GM19025 (cell line): Measurements from ENCODE around the gene S100A5.
"Not testable (repeated sequence)": the region's sequence is repeated elsewhere in the genome, so short reads cannot be mapped to it uniquely, and the experiment has no call there.

Experiments
- ATAC-seq: cut with Tn5 transposase; IDR thresholded peaks from one replicate; pipeline ENCODE4 v1.9.1; 2021; ENCODE audit warnings: mild to moderate bottlenecking, low read depth, moderate library complexity; ENCODE audit not compliant: unreplicated experiment

The S100A5 gene

DNA sequence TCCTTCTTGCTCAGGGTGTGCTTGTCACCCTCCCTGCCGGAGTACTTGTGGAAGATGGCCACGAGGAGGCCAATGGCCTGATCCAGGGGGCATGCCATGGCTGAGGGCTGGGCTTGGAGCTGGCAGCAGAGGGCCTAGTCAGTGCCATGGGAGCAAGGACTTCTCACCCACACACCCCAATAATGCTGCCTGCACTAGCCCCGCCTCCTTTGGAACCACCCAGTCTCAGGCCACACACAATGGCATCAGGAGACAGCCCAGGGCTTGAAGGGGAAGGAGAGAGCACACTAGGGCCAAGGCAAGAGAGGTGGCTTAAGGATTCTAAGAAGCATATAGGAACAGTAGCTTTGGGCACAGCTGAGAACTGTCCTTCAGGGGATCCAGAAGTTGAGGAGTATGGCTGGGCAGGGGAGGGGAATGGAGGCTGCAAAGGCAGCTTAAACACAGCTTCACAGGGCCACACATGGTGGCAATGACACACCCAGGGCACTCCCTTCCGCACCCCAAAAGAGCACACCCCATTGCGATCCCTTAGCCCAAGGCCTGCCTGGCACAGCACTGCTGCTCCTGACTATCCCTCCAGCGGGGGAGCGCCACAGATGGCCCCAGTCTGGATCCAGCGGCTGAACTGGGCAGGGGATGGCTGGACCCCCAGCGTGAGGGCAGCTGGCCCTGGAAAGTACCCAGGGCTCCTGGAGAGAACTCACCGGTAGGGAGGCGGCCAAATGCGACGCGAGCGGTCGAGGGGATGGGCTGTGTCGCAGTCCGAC, 5.3 kb downstream of the S100A5 start, which contains the start of gene S100A6:
TSS of gene S100A6 (minus strand) at position 750 of the 770 bp plus-strand sequence. CDS start at position 98, 652 bp downstream.
- no peak for ATAC-seq

DNA sequence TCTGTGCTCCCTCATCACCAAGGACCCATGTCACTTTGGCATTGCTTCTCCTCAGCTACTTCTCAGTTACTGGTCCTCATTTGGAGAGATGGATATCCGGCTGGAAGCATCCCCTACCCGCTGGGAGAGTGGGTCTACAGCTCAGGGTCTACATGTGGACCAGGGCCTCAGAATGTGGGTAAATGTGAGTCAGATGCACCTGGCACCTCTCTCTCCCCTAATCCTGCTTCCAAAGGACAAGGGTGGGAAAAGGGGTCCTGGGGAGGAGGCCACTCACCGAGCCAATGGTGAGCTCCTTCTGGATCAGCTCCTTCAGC, 5.9 kb downstream of the S100A5 start:
- ATAC-seq: no peak

DNA sequence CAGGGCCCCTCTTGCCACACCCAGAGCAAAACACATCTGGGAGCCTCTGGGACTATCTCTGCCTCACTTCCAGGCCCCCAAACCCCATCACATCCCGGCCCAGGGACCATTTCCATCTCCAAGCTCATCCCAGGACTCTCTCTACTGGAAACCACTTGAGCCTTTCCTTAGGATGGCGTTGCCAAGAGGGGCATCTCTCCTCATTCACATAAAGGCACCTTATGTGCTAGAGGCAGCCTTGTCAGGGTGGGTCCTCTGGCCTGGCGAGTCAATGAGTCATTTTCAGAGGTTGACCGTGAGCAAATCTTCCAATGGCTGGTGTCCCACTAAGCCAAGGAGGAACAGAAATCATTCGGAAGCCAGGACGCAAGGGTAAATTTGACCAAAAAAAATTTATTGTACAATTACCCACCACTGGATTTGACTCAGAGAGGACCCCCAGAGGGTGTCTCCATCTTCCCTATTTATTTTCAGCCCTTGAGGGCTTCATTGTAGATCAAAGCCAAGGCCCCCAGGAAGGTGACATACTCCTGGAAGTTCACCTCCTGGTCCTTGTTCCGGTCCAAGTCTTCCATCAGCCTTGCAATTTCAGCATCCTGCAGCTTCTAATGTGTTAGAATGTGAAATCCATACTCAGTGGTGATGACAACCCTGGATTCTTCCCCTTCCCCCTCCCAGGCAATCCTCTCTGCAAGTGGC, 6.4 kb downstream of the S100A5 start:
- no peak for ATAC-seq

DNA sequence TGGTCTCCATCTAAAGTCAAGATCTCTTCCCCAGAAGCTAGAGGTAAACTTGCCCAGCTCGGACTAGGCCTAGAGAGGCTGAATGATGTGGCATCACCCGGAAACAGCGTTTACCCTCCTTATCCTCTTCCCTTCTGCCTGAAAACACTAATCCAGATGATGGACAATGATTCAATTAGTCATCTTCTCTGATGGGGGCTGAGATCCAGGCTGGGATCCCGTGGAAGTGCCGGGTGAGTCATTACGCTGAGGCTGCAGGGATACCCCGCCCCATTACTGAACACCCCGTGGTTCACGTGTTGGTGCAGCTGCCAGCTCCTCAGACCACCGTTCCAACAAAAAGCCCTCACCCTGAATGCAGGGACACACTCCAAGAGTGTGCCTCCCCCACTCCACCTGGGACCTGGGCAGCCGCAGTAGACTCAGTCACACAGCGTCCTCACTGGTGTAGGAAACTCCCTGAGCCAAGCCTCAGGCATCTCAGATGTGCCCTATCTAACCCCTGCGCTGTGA, 7.0 kb downstream of the S100A5 start:
- ATAC-seq: no peak

DNA sequence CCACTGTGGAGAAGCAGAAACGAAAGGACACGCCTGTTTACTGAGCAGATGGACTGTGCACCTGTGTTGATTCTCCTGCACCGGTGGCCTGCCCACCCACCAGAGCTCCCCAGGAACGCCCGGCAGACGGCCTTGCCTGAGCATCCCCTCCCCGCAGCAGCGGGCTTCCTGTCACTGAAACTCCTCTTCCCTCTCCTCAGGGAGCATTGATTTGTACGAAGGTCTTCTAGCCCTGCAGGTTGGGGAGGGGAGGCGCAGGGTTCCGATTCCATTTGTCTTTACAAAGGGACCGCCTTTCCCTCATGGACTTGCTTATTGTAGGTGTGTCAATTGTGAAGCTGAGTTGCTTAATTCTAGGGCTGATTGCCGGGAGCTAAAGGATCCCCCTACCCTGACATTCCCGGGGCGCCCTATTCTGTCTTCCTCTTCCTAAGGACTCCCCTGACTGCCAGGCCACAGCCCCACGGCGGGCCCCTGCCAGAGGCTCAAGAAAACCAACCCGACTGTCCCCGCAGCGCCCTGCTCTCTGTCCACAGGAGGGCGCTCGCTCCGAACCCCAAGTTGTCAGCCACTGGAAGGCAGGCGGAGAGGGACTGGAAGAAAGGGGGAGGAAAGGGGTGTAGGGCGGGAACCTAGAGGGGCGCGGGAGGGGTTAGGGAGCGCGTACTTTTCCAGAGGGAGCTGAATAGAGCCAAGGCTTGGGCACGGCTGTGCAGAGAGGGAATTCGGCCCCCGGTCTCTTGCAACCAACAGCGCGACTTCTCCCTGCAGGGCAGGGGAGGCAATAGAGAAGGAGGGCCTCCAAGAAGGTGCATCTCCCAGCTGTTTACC, 7.8 kb downstream of the S100A5 start:
- ATAC-seq: no peak

DNA sequence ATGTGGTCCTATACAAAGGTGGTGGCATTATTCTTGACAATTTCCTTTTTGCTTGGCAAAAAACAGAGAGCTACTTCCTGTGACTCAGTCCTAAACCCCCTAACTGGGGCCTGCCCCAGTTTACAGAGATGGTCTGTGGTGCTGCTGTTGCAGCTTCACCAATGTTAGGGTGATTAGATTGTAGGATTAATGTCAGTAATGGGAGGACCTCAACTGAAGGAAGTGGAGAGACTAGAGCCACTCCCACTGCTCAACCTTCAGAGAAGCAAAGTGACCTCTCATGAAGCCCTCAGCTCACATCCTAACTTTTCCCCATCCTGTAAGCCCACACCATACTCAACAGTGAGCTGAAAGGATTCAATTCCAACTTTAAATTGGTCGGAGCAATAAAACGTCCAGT, 8.6 kb downstream of the S100A5 start:
- no peak for ATAC-seq

DNA sequence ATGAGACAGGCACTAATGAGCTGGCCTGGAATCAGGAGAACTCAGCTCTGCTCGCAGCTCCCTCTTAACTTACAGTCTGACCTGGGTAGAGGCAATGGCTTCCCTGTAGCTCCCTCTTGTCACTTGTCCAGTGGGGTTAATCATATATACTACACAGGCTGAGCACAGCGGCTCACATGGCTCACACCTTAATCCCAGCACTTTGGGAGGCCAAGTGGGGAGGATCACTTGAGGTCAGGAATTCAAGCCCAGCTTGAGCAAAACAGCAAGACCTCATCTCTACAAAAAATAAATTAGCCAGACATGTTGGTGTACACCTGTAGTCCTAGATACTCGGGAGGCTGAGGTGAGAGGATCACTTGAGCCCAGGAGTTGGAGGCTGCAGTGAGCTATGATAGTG, 9.1 kb downstream of the S100A5 start:
- no peak for ATAC-seq

DNA sequence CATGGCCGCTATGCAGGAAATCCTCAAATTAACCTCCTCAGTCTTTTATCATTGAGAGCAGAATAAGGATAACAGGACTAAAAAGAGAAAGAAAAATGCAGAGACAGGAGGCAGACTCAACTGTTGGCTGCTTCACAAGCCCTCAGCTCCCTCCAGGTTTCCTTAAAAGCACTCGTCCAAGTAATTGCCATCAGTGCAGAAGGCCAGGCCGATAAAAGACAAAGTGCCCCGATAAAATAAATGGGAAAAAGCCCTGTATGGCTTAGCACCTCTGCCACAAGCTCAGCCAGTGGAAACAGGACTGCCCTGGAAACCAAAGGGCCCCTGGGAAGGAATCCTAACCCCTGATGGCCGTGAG, 13.1 kb downstream of the S100A5 start:
- no peak for ATAC-seq

DNA sequence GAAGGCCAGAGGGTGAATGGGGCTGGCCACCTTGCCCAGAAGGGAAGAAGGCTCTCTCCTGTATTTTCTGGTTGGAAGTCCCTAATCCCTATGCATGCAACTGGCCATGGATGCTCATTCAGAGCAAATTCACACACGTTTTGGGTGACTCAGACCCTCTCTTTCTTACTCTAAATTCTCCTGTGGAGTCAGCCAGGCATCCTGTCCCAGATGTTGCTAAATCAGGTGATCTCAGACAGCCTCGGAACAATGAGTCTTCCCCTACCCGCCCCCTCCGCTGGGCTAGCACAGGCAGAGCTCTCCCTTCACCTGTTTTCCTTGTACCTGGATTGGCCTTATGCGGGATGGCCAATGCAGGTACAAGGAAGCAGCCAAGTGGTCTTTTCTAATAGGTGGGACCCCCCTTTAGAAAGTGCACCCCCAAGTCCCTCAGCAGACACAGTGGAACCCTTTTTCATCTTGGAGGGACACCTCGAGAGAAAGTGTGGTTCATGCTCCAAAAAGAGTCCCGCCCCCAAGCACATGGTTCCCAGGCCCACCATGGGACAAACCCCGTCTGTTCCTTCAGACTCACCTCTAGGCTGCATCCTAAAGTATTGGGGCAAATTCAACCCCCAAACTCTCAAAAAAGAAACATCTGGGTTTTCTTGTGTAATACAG, 13.6 kb downstream of the S100A5 start:
- ATAC-seq: no peak

DNA sequence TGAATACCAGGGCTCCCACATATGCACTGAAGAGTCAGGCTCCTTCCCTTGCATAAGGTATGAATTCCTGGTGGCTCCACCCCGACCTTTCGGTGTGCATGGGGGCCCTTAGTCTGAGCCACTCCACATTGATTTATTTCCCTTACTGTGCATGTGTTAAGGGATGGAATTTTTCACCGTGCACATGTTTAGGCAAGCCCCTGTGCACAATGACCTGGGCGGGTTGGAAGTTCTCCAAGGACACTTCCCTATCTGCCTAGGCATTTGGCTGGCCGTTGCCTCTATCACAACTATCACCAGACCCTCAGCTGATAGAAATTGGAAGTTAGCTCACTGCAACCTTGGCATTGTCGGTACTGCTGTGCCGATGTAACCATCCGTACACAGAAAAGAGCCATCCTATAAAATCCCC, 14.6 kb downstream of the S100A5 start:
- no peak for ATAC-seq

DNA sequence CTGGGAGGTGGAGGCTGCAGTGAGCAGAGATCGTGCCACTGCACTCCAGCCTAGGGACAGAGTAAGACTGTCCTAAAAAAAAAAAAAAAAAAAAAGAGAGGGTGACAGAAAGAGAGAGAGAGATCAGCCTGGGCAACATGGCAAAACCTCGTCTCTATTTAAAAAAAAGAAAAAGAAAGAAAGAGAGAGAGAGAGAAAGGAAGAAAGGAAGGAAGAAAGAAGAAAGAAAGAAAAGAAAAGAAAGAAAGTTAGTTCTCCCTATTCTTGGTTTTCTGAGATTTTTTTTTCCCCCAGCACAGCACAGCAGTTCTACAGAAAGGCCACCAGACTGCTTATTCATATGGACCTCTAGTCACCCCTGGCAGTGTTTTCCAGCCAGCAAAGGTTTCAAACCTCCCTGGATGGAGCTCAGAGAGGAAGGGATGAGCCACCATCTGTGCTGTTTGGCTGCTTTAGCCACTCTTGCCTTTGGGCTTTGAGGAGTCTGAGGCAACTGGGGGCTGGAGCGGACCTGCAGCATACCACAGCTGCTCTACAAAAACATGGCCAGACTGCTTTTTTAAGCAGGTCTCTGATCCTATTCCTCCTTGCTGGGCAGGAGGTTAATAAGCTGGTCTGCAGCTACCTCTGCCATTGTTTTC, 15.5 kb downstream of the S100A5 start:
- no peak for ATAC-seq

DNA sequence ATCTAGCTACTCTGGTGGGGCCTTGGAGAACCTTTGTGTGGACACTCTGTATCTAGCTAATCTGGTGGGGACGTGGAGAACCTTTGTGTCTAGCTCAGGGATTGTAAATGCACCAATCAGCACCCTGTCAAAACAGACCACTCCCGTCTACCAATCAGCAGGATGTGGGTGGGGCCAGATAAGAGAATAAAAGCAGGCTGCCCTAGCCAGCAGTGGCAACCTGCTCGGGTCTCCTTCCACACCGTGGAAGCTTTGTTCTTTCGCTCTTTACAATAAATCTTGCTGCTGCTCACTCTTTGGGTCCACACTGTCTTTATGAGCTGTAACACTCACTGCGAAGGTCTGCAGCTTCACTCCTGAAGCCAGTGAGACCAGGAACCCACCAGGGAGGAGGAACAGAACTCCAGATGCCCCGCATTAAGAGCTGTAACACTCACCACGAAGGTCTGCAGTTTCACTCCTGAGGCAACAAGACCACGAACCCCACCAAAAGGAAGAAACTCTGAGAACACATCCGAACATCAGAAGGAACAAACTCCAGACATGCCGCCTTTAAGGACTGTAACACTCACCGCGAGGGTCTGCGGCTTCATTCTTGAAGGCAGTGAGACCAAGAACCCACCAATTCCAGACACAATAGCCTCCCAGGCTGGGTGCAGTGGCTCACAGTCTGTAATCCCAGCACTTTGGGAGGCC, 18.2 kb downstream of the S100A5 start:
- ATAC-seq: not testable (repeated sequence)

DNA sequence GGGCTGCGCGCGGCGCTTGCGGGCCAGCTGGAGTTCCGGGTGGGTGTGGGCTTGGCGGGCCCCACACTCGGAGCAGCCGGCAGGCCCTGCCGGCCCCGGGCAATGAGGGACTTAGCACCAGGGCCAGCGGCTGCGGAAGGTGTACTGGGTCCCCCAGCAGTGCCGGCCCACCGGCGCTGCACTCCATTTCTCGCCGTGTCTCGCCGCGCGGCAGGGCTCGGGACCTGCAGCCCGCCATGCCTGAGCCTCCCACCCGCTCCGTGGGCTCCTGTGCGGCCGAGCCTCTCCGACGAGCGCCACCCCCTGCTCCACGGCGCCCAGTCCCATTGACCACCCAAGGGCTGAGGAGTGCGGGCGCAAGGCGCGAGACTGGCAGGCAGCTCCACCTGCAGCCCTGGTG, 18.9 kb downstream of the S100A5 start:
- ATAC-seq: not testable (repeated sequence)

DNA sequence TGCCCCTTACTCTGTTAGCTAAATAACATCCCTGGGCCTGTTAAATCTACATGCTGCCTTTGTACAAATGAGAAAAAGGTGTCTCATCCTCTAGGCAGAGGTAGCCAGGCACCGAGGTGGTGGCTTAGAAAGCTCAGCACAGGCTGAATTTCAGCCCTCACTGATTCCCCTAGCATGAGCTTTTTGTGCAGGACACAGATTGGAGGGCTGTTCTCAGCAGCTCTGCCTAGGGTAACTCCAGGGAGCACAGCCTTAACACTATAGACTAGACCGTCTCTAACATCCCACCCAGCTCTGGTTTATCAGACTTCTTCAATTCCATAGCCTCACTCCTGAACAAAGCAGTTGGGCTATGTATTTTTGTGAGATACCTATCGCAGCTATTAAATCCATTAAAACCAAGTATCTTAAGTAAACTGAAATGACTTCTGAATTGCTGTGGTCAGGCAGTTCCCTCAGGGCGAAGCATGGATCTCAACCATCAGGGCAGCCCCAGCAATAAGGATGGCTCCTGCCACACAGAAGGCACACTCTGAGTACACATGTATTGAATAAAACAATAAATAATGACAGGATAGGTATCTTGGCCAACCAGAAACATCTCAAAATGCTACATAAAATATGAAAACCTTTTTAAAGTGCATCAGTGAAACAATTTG, 19.8 kb downstream of the S100A5 start:
- ATAC-seq: no peak

DNA sequence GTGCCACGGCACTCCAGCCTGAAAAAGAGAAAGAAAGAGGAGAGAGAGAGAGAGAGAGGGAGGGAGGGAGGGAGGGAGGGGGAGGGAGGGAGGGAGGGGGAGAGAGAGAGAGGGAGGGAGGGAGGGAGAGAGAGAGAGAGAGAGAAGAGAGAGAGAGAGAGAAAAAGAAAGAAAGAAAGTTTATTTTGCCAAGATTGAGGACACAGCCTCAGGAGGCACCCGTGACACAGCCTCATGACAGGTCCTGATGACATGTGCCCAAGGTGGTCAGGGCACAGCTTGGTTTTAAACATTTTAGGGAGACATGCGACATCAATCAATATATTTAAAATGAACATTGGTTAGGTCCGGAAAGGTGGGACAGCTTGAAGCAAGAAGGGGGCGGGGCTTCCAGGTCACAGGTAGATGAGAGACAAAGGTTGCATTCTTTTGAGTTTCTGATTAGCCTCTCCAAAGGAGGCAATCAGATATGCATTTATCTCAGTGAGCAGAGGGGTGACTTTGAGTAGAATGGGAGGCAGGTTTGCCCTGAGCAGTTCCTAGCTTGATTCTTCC, 20.5 kb downstream of the S100A5 start:
- not testable (repeated sequence) for ATAC-seq

DNA sequence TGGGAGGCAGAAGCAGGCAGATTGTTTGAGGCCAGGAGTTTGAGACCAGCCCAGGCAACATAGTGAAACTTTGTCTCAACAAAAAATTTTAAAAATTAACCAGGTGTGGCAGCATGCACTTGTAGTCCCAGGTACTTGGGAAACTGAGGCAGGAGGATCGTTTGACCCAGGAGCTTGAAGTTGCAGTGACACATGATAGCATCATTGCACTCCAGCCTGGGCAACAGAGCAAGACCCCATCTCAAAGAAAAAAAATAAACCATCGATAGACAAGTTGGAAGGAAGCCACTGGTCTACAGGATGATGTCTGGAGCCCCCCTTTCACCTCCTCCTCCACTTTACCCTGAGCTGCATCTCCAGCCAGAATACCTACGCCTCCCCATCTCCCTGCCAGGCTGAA, 21.5 kb downstream of the S100A5 start:
- ATAC-seq: no peak

DNA sequence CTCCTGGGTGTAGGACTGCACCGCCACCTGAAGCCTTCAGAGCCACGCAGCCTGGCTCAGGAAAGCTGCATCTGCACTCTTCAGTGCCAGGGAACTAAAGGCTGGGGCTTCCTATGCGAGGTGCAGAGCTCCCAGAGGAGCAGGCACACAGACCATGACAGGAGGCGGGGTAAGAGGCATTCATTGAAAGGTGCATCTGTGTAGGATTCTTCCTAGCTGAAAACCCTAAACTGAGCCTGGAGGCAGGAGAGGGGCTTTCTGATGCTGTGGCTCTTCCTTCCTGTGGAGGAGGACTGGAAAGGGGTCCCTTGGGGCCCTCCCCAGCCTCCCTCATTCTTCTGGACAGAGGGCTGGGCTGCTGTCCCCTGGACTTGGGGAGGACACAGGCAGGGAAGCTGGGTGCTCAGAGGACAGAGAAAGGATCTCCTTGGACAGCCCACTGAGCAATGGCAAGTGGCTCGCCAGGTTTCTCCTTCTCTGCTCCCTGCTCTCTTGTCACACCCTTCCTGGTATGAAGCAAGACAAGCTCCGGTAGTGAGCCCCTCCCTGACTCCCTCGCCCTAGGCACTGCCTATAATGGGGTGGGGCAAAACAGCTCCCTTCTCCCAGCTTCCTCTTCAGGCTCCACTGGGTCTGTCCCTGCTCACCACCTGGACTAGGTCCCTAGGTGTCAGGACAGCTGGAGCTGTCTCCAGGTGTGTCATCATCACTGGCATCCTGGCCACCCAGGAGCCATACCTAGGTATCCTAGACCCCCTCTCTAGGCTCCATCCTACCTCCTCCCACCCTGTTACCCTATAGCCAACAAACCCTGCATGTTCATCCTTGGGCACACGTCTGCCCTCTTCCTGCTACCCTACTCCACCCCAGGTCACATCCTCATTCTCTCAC, 25.0 kb downstream of the S100A5 start:
- no peak for ATAC-seq

DNA sequence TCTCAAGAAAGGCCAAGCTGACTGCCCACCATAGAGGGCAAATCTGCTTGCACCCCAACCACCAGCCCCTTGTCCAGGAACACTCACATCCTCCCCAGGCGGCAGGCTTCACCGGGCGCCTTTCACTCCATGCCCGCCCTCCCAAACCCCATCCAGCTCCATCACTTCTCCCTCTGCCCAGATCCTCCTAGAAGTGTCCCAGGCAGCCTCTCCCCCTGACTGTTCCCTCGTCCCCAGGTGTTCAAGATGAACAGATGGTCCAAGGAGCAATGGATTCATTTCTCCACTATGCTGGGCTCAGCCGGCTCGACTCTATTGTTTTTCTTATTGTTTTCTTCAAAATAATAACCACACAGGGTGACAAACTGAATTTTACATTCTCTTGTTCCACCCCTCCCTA, 27.1 kb downstream of the S100A5 start:
- no peak for ATAC-seq
